Mesothelial cell of epicardium (in vitro differentiated cells): Measurements from ENCODE around the gene GABRB2. TPM values are rescaled to one million over a fixed set of nuclear protein-coding genes. Genes with fewer than 3 reads are reported as not detected.

Experiments
- DNase-seq, 2 experiments: peaks; one replicate each; pipeline ENCODE4 v3.0.0; 2021; ENCODE audit warnings: low spot score in 2 of 2; ENCODE audit not compliant: unreplicated experiment in 2 of 2
- H3K27ac Mint-ChIP-seq: 2 replicates; pipeline ENCODE4 v1.8.0; 2021; ENCODE audit warnings: mixed read lengths
- H3K27me3 Mint-ChIP-seq: 2 replicates; pipeline ENCODE4 v1.8.0; 2021; ENCODE audit warnings: low read depth, mixed read lengths
- H3K36me3 Mint-ChIP-seq: 2 replicates; pipeline ENCODE4 v1.8.0; 2021; ENCODE audit warnings: mixed read lengths
- H3K4me1 Mint-ChIP-seq: 2 replicates; pipeline ENCODE4 v1.8.0; 2021; ENCODE audit warnings: mixed read lengths
- H3K4me3 Mint-ChIP-seq: 2 replicates; pipeline ENCODE4 v1.8.0; 2021; ENCODE audit warnings: mild to moderate bottlenecking, moderate library complexity, mixed read lengths
- H3K9me3 Mint-ChIP-seq: 2 replicates; pipeline ENCODE4 v1.8.0; 2021; ENCODE audit warnings: mixed read lengths
- total RNA-seq: library from RNA; stranded (reverse); gene quantifications from 3 replicates; pipeline ENCODE4 v1.2.1, GENCODE V29; 2021
- TF ChIP-seq, protein P1 (sequence below): fragments of 200-600 bp; sonication (generic); IDR thresholded peaks from one replicate; pipeline ENCODE4 v1.5.0; 2021; ENCODE audit warnings: antibody characterized with exemption; ENCODE audit not compliant: unreplicated experiment

The GABRB2 gene
- total RNA-seq, 1 donor from 2014 or later = 0.76 TPM

DNA sequence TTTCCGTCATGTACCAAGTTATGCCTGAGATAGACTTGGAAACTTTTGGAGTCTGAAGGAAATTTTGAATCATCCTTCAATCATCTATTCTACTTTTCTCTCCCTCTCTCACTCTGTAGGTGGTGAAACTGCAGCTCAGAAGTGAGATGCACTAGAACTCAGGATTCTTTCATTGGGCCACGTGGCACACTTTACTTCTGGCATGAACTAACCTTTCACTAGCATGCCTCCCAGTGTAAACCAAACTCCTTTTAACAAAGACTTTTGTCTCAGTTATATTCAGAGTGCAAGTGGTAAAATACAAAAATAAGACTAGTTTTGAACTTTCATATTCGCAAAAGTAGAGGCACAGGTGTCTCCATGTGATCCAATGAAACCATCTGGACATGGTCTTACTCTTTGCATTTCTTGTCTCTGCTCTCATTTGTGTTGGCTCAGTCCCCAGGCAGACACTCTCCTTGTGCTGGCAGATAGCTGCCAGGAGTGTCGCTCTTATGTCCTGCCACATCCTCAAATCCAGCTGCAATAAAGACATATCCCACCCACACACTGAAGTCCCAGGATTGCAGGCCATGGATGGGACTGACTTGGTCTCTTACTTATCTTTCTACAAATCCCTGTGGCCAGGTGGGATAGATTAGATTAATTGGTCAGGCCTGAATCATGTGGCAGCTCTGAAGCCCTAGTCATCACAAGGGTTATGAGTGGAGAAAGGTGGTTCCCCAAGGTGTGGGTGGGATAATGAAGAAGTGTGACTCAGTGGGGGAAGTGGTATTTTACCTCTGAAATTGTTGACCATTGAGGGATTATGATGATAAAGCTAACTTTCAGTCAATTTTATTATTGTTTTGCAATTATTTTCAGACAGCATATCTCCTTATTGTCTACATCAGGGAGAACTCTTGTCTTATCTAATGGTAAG is 267.5 kb downstream of the GABRB2 start:
- Mint-ChIP-seq H3K27me3 (peaks cover 6% of the 10 kb centered on the region), H3K4me3 (no peak overlapping the region), H3K36me3 (no peaks in the 10 kb centered on the region), H3K4me1 (no peaks in the 10 kb centered on the region), H3K27ac (no peak overlapping the region), H3K9me3 (peaks cover 7% of the 10 kb centered on the region)
- TF ChIP-seq, protein P1, sequence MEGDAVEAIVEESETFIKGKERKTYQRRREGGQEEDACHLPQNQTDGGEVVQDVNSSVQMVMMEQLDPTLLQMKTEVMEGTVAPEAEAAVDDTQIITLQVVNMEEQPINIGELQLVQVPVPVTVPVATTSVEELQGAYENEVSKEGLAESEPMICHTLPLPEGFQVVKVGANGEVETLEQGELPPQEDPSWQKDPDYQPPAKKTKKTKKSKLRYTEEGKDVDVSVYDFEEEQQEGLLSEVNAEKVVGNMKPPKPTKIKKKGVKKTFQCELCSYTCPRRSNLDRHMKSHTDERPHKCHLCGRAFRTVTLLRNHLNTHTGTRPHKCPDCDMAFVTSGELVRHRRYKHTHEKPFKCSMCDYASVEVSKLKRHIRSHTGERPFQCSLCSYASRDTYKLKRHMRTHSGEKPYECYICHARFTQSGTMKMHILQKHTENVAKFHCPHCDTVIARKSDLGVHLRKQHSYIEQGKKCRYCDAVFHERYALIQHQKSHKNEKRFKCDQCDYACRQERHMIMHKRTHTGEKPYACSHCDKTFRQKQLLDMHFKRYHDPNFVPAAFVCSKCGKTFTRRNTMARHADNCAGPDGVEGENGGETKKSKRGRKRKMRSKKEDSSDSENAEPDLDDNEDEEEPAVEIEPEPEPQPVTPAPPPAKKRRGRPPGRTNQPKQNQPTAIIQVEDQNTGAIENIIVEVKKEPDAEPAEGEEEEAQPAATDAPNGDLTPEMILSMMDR = no peak
- no peak for DNase-seq

GRCh38 chr5:161277011-161277410 is 269.5 kb downstream of the GABRB2 start:
- Mint-ChIP-seq H3K4me3 (no peak overlapping the region), H3K27ac (no peak overlapping the region), H3K9me3 (peaks cover 7% of the 10 kb centered on the region), H3K4me1 (no peaks in the 10 kb centered on the region), H3K27me3 (peaks cover 3% of the 10 kb centered on the region), H3K36me3 (no peaks in the 10 kb centered on the region)
- no peak for DNase-seq
- TF ChIP-seq, protein P1 = no peak

- Mint-ChIP-seq H3K4me3 (no peak overlapping the region), H3K27ac (no peak overlapping the region), H3K27me3 (peaks cover 2% of the 10 kb centered on the region), H3K4me1 (no peaks in the 10 kb centered on the region), H3K36me3 (no peaks in the 10 kb centered on the region), H3K9me3 (no peaks in the 10 kb centered on the region)
- DNase-seq = no peak
- TF ChIP-seq, protein P1 = no peak
Observed at GRCh38 chr5:161274951-161275350, 271.6 kb downstream of the GABRB2 start.

DNA sequence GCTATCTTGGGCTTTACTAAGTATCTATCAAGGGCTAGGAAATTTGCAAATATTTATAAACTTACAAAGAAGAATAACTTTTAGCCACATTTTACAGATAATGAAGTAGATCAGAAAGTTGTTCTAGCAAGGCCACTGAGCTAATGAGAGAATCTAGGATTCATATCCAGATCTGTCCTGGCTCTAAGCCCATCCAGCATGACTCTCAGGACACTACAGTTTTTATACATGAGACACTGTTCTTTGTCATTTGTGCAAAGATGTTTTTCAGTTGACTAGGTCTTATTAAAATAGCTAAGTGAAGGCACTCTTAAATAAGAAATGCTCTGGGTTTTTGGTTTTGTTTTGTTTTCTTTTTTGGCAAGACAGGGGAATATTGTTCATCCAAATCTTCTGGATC is 273.1 kb downstream of the GABRB2 start:
- TF ChIP-seq, protein P1 = no peak
- Mint-ChIP-seq H3K9me3 (peaks cover 9% of the 10 kb centered on the region), H3K4me3 (no peak overlapping the region), H3K36me3 (no peaks in the 10 kb centered on the region), H3K27ac (no peak overlapping the region), H3K4me1 (no peaks in the 10 kb centered on the region), H3K27me3 (peaks cover 2% of the 10 kb centered on the region)
- DNase-seq = no peak

DNA sequence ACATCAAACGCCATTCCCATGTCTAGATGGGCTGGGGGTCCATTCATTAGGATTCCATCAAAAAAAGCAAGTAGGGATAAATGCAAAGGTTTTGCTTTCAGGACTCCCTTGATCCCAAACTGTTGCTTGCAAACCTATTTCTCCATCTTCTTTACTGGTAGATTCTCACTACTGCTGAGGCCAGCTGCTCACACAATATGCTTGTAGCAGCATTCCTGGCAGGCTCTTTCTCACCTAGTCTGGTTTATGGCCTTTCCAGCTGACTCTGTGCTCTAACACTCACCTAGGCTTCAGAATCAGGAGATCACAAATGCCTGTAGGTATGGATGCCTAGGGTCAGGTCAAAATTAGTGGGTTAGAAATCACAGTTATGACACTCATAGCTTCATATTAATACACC is 274.7 kb downstream of the GABRB2 start:
- Mint-ChIP-seq H3K27me3 (no peaks in the 10 kb centered on the region), H3K9me3 (peaks cover 12% of the 10 kb centered on the region), H3K4me1 (no peaks in the 10 kb centered on the region), H3K36me3 (no peaks in the 10 kb centered on the region), H3K4me3 (no peak overlapping the region), H3K27ac (no peak overlapping the region)
- TF ChIP-seq, protein P1 = no peak
- no peak for DNase-seq
